ENCODE results near the gene SERTAD4.

- TF ChIP-seq CTCF (IDR thresholded peaks at IDR 0.05), result no peak
- TF ChIP-seq POLR2A (IDR thresholded peaks at IDR 0.05; ENCODE audit: low read depth), result no peak
- no peak for TF ChIP-seq POLR2AphosphoS5 (IDR thresholded peaks at IDR 0.05)
Measured at GRCh38 chr1:210289248-210289647, 56.7 kb downstream of the SERTAD4 start.

All from esophagus muscularis mucosa (tissue), 3 donors.